ENCODE measurements around the gene GPR176. TPM values are rescaled to one million over a fixed set of nuclear protein-coding genes. Genes with fewer than 3 reads are reported as not detected.

The GPR176 gene
- total and polyA plus RNA-seq, 2 donors from 2014 or later = 2.9 to 7.6 TPM

- no peak for TF ChIP-seq CTCF (IDR thresholded peaks at IDR 0.05; ENCODE audit: borderline replicate concordance, extremely low read depth, insufficient read depth)
- no peak overlapping the region for H3K27ac ChIP-seq (ENCODE audit: low read depth in 2 of 2, low read length in 2 of 2)
- no peaks in the 10 kb centered on the region for H3K4me1 ChIP-seq (ENCODE audit: control insufficient read depth in 2 of 3, insufficient read depth in 2 of 3, low read depth in 1 of 3, low read length in 3 of 3)
- H3K27me3 ChIP-seq (ENCODE audit: control insufficient read depth, insufficient read depth, low read length) = no peaks in the 10 kb centered on the region
- peaks cover 4 to 53% (median 16%) of the 10 kb centered on the region in 3 donors for H3K36me3 ChIP-seq (ENCODE audit: control insufficient read depth in 2 of 3, insufficient read depth in 3 of 3, low read length in 3 of 3)
- no peaks in the 10 kb centered on the region for H3K9me3 ChIP-seq (ENCODE audit: control insufficient read depth in 2 of 3, insufficient read depth in 1 of 3, low read length in 3 of 3)
- H3K9ac ChIP-seq (ENCODE audit: low read length in 3 of 3) = no peak overlapping the region
- intact Hi-C loops (cut with DNase I) = no loop called here
- H3K4me3 ChIP-seq (ENCODE audit: low read length in 3 of 3) = no peak overlapping the region
- DNase-seq (no peak), FAIRE-seq (no peak)
These were observed 41.0 kb upstream of the GPR176 start for GRCh38 chr15:39961051-39961450.

GRCh38 chr15:39960411-39960810 is 40.3 kb upstream of the GPR176 start:
- Histone ChIP-seq H3K4me1 (ENCODE audit: control insufficient read depth in 2 of 3, insufficient read depth in 2 of 3, low read depth in 1 of 3, low read length in 3 of 3) (no peaks in the 10 kb centered on the region), H3K27ac (ENCODE audit: low read depth in 2 of 2, low read length in 2 of 2) (no peak overlapping the region), H3K9me3 (ENCODE audit: control insufficient read depth in 2 of 3, insufficient read depth in 1 of 3, low read length in 3 of 3) (no peaks in the 10 kb centered on the region), H3K36me3 (ENCODE audit: control insufficient read depth in 2 of 3, insufficient read depth in 3 of 3, low read length in 3 of 3) (peaks cover 2 to 50% (median 14%) of the 10 kb centered on the region in 3 donors), H3K4me3 (ENCODE audit: low read length in 3 of 3) (no peak overlapping the region), H3K9ac (ENCODE audit: low read length in 3 of 3) (no peak overlapping the region), H3K27me3 (ENCODE audit: control insufficient read depth, insufficient read depth, low read length) (no peaks in the 10 kb centered on the region)
- intact Hi-C loops (cut with DNase I) = no loop called here
- DNase-seq = peak in 1 of 5 donors; percentile 7
- no peak for FAIRE-seq
- TF ChIP-seq CTCF (IDR thresholded peaks at IDR 0.05; ENCODE audit: borderline replicate concordance, extremely low read depth, insufficient read depth) = no peak

GRCh38 chr15:39959411-39959810 is 39.3 kb upstream of the GPR176 start:
- intact Hi-C loops (cut with DNase I) = no loop called here
- DNase-seq (no peak), FAIRE-seq (no peak)
- Histone ChIP-seq H3K4me1 (ENCODE audit: control insufficient read depth in 2 of 3, insufficient read depth in 2 of 3, low read depth in 1 of 3, low read length in 3 of 3) (no peaks in the 10 kb centered on the region), H3K36me3 (ENCODE audit: control insufficient read depth in 2 of 3, insufficient read depth in 3 of 3, low read length in 3 of 3) (peaks cover 7 to 56% (median 18%) of the 10 kb centered on the region in 3 donors), H3K4me3 (ENCODE audit: low read length in 3 of 3) (no peak overlapping the region), H3K9ac (ENCODE audit: low read length in 3 of 3) (no peak overlapping the region), H3K27me3 (ENCODE audit: control insufficient read depth, insufficient read depth, low read length) (no peaks in the 10 kb centered on the region), H3K9me3 (ENCODE audit: control insufficient read depth in 2 of 3, insufficient read depth in 1 of 3, low read length in 3 of 3) (no peaks in the 10 kb centered on the region), H3K27ac (ENCODE audit: low read depth in 2 of 2, low read length in 2 of 2) (no peak overlapping the region)
- TF ChIP-seq CTCF (IDR thresholded peaks at IDR 0.05; ENCODE audit: borderline replicate concordance, extremely low read depth, insufficient read depth) = no peak

GRCh38 chr15:39957481-39957880 is 37.4 kb upstream of the GPR176 start:
- peaks cover 7 to 54% (median 14%) of the 10 kb centered on the region in 3 donors for H3K36me3 ChIP-seq (ENCODE audit: control insufficient read depth in 2 of 3, insufficient read depth in 3 of 3, low read length in 3 of 3)
- intact Hi-C loops (cut with DNase I) = no loop called here
- no peak overlapping the region for H3K27ac ChIP-seq (ENCODE audit: low read depth in 2 of 2, low read length in 2 of 2)
- H3K4me3 ChIP-seq (ENCODE audit: low read length in 3 of 3) = no peak overlapping the region
- no peak for FAIRE-seq
- TF ChIP-seq CTCF (IDR thresholded peaks at IDR 0.05; ENCODE audit: borderline replicate concordance, extremely low read depth, insufficient read depth) = no peak
- H3K27me3 ChIP-seq (ENCODE audit: control insufficient read depth, insufficient read depth, low read length) = no peaks in the 10 kb centered on the region
- no peaks in the 10 kb centered on the region for H3K9me3 ChIP-seq (ENCODE audit: control insufficient read depth in 2 of 3, insufficient read depth in 1 of 3, low read length in 3 of 3)
- H3K9ac ChIP-seq (ENCODE audit: low read length in 3 of 3) = no peak overlapping the region
- H3K4me1 ChIP-seq (ENCODE audit: control insufficient read depth in 2 of 3, insufficient read depth in 2 of 3, low read depth in 1 of 3, low read length in 3 of 3) = no peaks in the 10 kb centered on the region
- no peak for DNase-seq

Data from kidney (tissue), 14 donors.